Activated CD4-positive, alpha-beta memory T cell treated with anti-CD3 and anti-CD28 coated beads, Interleukin-2, amount 10 ng/mL, durations not matched to agents 7 days and 5 days (primary cell): ENCODE measurements around the gene CDH23. TPM values are rescaled to one million over a fixed set of nuclear protein-coding genes. Genes with fewer than 3 reads are reported as not detected.

ENCODE experiments used
- CTCF ChIA-PET: fragments of 350-600 bp; sonication (Branson Sonifier 250); formaldehyde crosslinking; loops from one replicate; lab custom pipeline; 2021; ENCODE audit warnings: antibody characterized with exemption, inconsistent platforms; lab: Charles Lee
- POLR2A ChIA-PET: fragments of 350-600 bp; sonication (Branson Sonifier 250); formaldehyde crosslinking; loops from one replicate; lab custom pipeline; 2021; ENCODE audit warnings: antibody characterized with exemption; lab: Charles Lee
- DNase-seq: peaks from one replicate; pipeline ENCODE4 v3.0.0-alpha.2; 2020
- H3K27ac Mint-ChIP-seq: one replicate; pipeline ENCODE4 v1.8.0; 2021; ENCODE audit warnings: mild to moderate bottlenecking, mixed read lengths
- H3K27me3 Mint-ChIP-seq: one replicate; pipeline ENCODE4 v1.8.0; 2021; ENCODE audit warnings: mixed read lengths
- H3K36me3 Mint-ChIP-seq: one replicate; pipeline ENCODE4 v1.8.0; 2021; ENCODE audit warnings: low read depth, mixed read lengths
- H3K4me1 Mint-ChIP-seq: one replicate; pipeline ENCODE4 v1.8.0; 2021; ENCODE audit warnings: mixed read lengths
- H3K4me3 Mint-ChIP-seq: one replicate; pipeline ENCODE4 v1.8.0; 2021; ENCODE audit warnings: mild to moderate bottlenecking, mixed read lengths
- H3K9me3 Mint-ChIP-seq: one replicate; pipeline ENCODE4 v1.8.0; 2021; ENCODE audit warnings: mixed read lengths
- total RNA-seq, 2 experiments: library from RNA; stranded (reverse); gene quantifications; one replicate each; pipeline ENCODE4 v1.2.3, GENCODE V29; 2021

The CDH23 gene
- total RNA-seq, 2 experiments from 2014 or later: 1.3 TPM

DNA sequence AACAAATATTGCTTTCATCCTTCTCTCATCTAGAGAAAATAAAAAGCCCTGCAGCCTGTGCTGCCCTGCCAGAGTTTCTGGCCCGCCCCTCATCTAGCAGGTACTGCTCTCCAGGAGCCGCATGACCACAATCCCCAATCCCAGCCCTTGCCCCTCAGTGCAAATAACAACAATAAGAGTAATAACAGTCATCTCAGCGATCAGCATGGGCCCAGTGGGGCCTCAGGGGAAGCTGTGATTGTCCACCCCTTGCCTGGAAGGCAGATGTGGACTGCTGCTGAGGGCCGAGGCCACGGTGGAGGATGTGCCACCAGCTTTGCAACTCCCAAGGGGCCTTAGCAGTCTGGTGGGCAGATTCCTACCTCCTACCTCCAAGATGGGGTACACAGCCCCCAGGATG lies 106.1 kb downstream of the CDH23 start:
- Mint-ChIP-seq H3K27me3 (peaks cover 13% of the 10 kb centered on the region), H3K4me1 (peaks cover 3% of the 10 kb centered on the region), H3K9me3 (no peaks in the 10 kb centered on the region), H3K27ac (no peak overlapping the region), H3K36me3 (no peaks in the 10 kb centered on the region), H3K4me3 (no peak overlapping the region)
- DNase-seq: no peak
- CTCF ChIA-PET: no interaction called here
- POLR2A ChIA-PET: no interaction called here

DNA sequence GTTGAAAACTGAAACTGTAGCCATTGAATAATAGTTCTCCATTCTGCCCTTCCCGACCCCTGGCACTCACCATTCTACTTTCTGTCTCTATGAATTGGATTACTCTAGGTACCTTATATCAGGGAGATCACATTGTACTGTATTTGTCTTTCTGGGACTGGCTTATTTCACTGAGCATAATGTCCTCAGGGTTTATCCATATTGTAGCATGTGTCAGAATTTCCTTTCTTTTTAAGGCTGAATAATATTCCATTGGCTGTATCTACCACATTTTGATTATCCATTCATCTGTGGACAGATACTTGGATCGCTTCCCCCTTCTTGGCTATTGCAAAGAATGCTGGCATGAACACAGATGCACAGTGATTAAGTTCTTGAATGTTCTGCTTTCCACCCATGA lies 107.4 kb downstream of the CDH23 start:
- POLR2A ChIA-PET: no interaction called here
- H3K36me3 Mint-ChIP-seq: no peaks in the 10 kb centered on the region
- no peak overlapping the region for H3K4me3 Mint-ChIP-seq
- DNase-seq: no peak
- H3K9me3 Mint-ChIP-seq: no peaks in the 10 kb centered on the region
- H3K27me3 Mint-ChIP-seq: peaks cover 9% of the 10 kb centered on the region
- CTCF ChIA-PET: no interaction called here
- peaks cover 3% of the 10 kb centered on the region for H3K4me1 Mint-ChIP-seq
- no peak overlapping the region for H3K27ac Mint-ChIP-seq

DNA sequence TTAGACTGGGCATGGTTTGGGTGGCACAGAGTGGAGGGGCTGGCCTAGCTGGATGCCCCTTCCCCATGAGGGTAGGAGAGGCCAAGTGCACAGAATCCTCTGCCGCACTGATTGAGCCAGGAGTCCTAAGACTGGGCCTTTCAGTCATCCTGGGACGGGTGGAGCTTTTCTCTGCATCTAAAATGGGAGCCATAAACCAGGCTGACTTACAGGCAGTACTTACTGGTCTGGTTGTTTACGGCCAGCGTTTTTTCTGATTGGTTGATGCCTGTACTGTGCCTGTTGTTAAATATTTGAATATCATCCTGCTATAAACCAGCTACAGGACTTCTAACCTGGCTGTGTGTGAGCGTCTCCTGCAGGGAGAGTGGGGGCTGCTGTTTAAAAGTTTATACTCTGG lies 107.8 kb downstream of the CDH23 start:
- H3K9me3 Mint-ChIP-seq: no peaks in the 10 kb centered on the region
- H3K36me3 Mint-ChIP-seq: no peaks in the 10 kb centered on the region
- peaks cover 3% of the 10 kb centered on the region for H3K4me1 Mint-ChIP-seq
- no peak for DNase-seq
- ChIA-PET CTCF (no interaction called here), POLR2A (no interaction called here)
- H3K27me3 Mint-ChIP-seq: peaks cover 9% of the 10 kb centered on the region
- no peak overlapping the region for H3K27ac Mint-ChIP-seq
- H3K4me3 Mint-ChIP-seq: no peak overlapping the region

DNA sequence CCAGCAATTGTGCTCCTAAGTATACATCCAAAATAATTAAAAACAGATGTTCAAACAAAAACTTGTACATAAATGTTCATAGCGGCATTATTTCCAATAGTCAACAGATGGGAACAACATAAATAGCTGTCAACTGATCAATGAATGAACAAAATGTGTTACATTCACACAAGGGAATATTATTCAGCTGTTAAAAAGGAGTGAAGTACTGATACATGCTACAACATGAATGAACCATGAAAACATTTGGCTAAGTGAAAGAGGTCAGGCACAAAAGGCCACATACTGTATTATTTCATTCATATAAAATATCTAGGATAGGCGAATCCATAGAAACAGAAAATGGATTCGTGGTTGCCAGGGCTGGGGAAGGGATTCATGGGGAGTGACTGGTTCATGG lies 109.1 kb downstream of the CDH23 start:
- Mint-ChIP-seq H3K27me3 (peaks cover 9% of the 10 kb centered on the region), H3K9me3 (no peaks in the 10 kb centered on the region), H3K36me3 (no peaks in the 10 kb centered on the region), H3K4me1 (peaks cover 3% of the 10 kb centered on the region), H3K4me3 (no peak overlapping the region), H3K27ac (no peak overlapping the region)
- DNase-seq: no peak
- ChIA-PET CTCF (no interaction called here), POLR2A (no interaction called here)

DNA sequence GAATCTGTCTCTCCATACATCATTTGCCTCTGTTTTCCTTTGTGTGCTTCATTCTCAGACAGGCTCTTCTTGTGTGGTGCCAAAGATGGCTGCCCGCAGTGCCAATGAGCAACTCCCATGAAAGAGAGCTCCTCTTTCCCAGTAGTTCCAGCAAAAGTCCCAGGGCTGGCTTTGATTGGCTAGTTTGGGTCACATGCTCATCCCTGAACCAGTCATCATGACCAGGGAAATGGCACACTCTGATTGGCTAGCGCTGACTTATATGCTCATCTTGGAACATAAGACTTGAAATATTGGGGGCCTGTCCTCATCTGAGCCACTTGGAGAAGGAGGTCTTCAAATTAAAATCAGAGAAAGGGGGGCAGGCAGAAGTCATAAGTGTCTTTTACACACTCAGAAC lies 112.7 kb downstream of the CDH23 start:
- ChIA-PET CTCF (no interaction called here), POLR2A (interaction anchor here (1.3 kb wide), 1 partner anchor 11 kb away, joined by 3 read pairs; no protein-coding TSS in a partner anchor)
- Mint-ChIP-seq H3K4me3 (no peak overlapping the region), H3K4me1 (peaks cover 3% of the 10 kb centered on the region), H3K27me3 (peaks cover 6% of the 10 kb centered on the region), H3K9me3 (no peaks in the 10 kb centered on the region), H3K36me3 (no peaks in the 10 kb centered on the region), H3K27ac (no peak overlapping the region)
- no peak for DNase-seq

DNA sequence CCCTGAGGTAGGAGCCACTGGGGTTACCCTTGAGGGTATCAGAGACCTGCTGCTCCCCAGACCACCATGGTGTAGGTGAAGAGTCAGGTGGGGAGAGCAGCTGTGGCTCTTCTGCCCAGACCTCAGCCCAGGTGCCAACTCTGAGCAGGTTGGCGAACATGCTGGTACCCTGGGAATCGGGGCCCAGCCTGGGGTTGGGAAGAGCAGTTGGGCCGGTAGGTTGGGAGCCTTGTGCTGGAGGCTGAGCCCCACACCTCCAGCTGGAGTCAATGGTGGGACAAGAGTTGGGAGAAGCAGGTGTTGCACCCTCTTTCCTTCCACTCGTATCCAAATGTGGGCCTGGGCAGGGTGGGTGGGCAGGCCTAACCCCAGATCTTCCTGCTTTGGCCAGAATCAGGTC lies 114.5 kb downstream of the CDH23 start:
- POLR2A ChIA-PET: no interaction called here
- Mint-ChIP-seq H3K4me3 (no peak overlapping the region), H3K27ac (no peak overlapping the region), H3K27me3 (no peaks in the 10 kb centered on the region), H3K36me3 (no peaks in the 10 kb centered on the region), H3K4me1 (no peaks in the 10 kb centered on the region), H3K9me3 (no peaks in the 10 kb centered on the region)
- no peak for DNase-seq
- CTCF ChIA-PET: no interaction called here

DNA sequence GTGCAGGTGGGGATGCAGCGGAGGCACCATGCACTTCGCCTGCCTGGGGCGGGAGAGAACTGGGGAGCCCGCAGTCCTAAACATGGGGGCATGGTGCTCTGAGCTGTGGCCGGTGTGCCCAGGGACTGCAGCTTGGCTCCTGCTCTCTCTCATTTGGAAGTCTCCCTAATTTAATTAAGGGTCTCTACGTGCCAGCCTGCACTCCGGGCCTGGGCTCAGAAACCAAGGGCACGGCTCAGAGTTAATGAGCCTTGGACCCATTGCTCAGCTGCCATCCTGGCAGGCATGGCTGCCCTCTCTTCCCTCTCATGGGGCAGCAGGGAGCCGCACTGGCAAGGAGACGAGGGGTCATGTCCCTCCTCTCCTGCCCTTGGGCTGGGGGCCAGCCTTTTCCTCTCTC lies 115.6 kb downstream of the CDH23 start:
- Mint-ChIP-seq H3K4me3 (no peak overlapping the region), H3K9me3 (no peaks in the 10 kb centered on the region), H3K27me3 (no peaks in the 10 kb centered on the region), H3K4me1 (no peaks in the 10 kb centered on the region), H3K36me3 (no peaks in the 10 kb centered on the region), H3K27ac (no peak overlapping the region)
- POLR2A ChIA-PET: no interaction called here
- DNase-seq: no peak
- CTCF ChIA-PET: no interaction called here

DNA sequence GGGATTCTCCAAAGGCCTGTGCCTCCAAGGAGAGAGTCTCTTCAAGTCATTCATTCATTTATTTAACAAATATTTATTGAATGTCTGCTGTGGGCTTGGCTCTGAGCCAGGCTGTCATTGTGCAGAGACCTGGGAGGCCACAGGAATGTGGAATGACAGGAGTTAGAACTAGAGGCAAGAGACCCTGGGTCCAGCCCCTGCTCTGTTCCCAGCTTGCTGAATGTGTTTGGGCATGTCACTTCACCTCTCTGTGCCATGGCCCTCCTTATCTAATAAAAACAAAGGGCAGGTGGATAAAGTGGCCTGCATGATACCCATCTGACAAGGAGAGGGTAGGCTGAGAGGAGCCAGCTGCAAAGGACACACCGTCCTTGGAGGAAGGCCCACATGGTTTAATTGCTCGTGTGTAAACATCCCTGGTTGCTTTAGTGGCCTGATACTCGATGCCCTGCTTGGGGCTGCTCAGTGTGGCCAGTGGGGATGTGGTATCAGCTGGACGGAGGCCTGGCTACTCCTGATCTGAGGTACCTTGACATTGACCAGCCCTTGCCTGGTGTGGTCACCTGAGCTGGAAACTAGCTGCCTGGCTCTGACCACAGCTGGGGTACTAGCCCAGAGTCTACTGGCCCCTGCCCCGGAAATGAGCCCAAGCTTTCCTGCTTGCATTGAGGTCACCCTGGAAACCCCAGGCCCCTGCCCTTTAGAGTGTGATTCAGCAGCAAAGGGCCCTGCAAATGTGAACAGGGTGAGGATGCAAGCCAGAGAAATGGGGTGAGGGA lies 116.2 kb downstream of the CDH23 start:
- H3K9me3 Mint-ChIP-seq: no peaks in the 10 kb centered on the region
- no peak for DNase-seq
- POLR2A ChIA-PET: no interaction called here
- H3K36me3 Mint-ChIP-seq: no peaks in the 10 kb centered on the region
- no peaks in the 10 kb centered on the region for H3K27me3 Mint-ChIP-seq
- no peak overlapping the region for H3K27ac Mint-ChIP-seq
- CTCF ChIA-PET: interaction anchor here (0.5 kb wide), 1 partner anchor 13 kb away, joined by 3 read pairs; no protein-coding TSS in a partner anchor
- H3K4me1 Mint-ChIP-seq: no peaks in the 10 kb centered on the region
- H3K4me3 Mint-ChIP-seq: no peak overlapping the region

DNA sequence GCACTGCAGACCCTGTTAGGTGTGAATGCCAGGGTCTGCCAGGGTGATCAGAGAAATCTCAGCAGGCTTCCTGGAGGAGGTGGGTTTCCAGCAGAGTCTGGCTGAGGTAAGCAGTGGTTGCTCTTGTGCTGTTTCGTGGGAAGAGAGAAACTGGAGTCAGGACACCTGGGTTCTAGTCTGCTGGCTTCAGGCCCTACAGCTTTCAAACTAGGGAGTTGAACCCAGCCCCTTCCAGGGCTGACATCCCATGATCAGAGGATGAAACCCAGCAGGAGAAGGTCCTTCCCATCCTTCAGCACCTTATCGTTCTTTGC lies 116.8 kb downstream of the CDH23 start:
- POLR2A ChIA-PET: no interaction called here
- H3K36me3 Mint-ChIP-seq: no peaks in the 10 kb centered on the region
- no peaks in the 10 kb centered on the region for H3K4me1 Mint-ChIP-seq
- DNase-seq: no peak
- no peak overlapping the region for H3K27ac Mint-ChIP-seq
- H3K27me3 Mint-ChIP-seq: no peaks in the 10 kb centered on the region
- no peak overlapping the region for H3K4me3 Mint-ChIP-seq
- no peaks in the 10 kb centered on the region for H3K9me3 Mint-ChIP-seq
- CTCF ChIA-PET: interaction anchor here (0.5 kb wide), 1 partner anchor 14 kb away, joined by 3 read pairs; no protein-coding TSS in a partner anchor

DNA sequence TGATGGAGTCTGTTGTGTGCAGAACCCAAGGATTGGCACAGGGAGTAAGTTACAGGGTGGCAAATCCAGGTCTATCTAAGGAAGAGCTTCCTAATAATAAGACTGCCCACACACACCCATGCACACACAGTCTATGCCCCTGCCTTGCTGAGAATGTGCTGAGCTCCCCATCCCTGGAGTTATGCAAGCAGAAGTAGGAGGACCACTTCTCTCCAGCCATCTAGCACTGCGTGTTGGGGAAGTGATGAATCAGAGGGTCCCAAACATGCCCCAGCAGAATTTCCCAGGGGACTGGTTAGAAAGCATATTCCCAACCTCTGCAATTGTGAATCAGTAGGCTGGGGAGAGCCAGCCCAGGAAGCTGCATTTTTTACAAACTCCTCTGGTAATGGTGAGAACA lies 117.2 kb downstream of the CDH23 start:
- DNase-seq: no peak
- Mint-ChIP-seq H3K27me3 (no peaks in the 10 kb centered on the region), H3K4me3 (no peak overlapping the region), H3K4me1 (no peaks in the 10 kb centered on the region), H3K36me3 (no peaks in the 10 kb centered on the region), H3K27ac (no peak overlapping the region), H3K9me3 (no peaks in the 10 kb centered on the region)
- ChIA-PET CTCF (interaction anchor here (0.5 kb wide), 1 partner anchor 14 kb away, joined by 3 read pairs; no protein-coding TSS in a partner anchor), POLR2A (no interaction called here)

DNA sequence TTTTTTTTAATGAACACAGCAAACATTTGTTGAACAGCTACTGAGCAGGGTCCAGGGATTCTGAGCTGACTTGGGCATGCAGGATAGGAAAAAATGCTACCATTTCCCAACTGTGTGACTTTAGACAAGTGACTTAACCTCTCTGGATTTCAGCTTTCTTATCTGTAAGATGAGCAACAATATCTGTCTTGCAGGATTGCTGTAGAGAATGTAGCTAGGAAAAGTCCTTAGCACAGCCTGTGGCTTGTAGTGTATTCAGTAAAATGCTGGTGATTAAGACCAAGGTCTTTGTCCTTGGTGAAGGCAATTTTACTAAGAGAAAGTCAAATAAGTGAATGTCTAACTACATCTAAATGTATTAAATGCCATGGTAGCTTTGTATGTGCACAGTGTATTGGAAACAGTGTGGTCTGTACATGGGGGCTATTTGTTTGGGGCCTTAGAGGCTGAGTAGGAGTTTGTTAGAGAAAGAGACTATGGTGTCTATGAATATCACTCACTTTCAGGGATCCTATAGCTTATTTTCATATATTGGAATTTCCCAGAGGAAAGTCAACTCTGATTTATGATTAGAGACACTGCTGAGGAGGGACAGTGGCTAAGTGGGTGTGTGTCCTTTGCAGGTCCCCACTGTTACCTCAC lies 118.9 kb downstream of the CDH23 start:
- ChIA-PET POLR2A (no interaction called here), CTCF (interaction anchor here (1.2 kb wide), 1 partner anchor 381 kb away, joined by 4 read pairs; no protein-coding TSS in a partner anchor)
- H3K36me3 Mint-ChIP-seq: no peaks in the 10 kb centered on the region
- H3K4me3 Mint-ChIP-seq: no peak overlapping the region
- H3K27me3 Mint-ChIP-seq: no peaks in the 10 kb centered on the region
- no peaks in the 10 kb centered on the region for H3K4me1 Mint-ChIP-seq
- DNase-seq: no peak
- H3K9me3 Mint-ChIP-seq: no peaks in the 10 kb centered on the region
- no peak overlapping the region for H3K27ac Mint-ChIP-seq

DNA sequence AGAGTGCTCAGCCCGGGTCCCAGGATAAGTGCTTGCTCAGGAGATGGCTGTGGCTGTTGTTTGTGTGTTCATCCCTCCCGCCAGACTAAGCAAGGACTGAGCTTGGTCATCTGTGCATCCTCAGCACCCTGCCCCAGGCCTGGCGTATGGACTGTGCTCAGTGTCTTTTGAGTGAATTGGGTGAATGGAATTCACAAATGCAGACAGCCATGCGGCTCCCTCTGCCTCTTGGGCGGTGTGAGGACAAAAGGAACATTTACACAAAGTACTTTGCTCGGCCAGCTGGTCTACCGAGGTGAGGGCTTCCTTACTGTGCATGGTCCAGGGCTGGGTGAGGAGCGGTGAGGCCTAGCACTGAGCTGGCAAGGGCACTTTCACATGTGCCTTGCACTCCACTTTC lies 120.2 kb downstream of the CDH23 start:
- ChIA-PET POLR2A (no interaction called here), CTCF (interaction anchor here (1.2 kb wide), 1 partner anchor 379 kb away, joined by 4 read pairs; no protein-coding TSS in a partner anchor)
- no peaks in the 10 kb centered on the region for H3K27me3 Mint-ChIP-seq
- no peaks in the 10 kb centered on the region for H3K9me3 Mint-ChIP-seq
- no peak overlapping the region for H3K27ac Mint-ChIP-seq
- no peaks in the 10 kb centered on the region for H3K4me1 Mint-ChIP-seq
- no peak overlapping the region for H3K4me3 Mint-ChIP-seq
- no peaks in the 10 kb centered on the region for H3K36me3 Mint-ChIP-seq
- DNase-seq: no peak

DNA sequence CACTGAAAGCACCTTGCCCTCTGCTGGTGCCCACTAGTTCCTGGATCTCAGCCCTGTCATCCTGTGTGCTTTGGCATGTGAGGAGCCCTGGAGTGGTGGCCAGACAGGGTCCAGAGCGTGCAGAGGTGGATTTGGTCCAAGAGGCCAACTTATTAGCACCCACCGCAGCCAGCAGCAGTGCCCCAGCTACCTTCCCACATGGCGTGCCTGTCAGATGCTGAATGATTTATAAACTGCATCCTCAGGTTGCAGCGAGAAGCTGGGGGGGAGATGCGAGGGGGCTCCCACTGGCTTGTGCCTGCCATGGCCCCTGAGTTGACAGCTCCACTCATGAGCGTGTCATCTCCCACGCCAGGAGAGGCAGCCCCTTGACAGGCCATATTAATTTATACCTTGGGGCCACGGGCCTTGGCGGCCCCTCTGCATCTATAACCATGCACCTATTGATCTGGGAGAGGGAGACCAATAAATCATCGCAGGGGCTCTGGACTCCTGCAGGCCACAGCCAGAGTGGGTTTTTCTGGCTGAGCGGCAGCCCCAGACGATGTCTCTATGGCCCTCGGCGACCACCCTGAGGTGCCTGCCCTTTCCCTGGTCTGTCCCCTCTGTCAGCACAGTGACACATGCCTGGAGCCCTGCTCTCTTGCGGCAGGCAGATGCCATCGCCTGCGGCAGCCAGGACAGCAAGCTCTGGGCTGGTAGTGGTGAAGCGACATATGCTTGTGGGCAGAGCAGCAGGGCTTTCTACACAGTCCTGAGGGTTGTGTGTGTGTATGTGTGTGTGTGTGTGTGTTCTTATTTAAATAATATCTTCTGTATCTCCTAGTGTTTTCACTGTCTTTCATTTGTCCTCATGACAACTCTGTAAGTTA lies 120.8 kb downstream of the CDH23 start:
- Mint-ChIP-seq H3K9me3 (no peaks in the 10 kb centered on the region), H3K4me3 (no peak overlapping the region), H3K27ac (no peak overlapping the region), H3K36me3 (no peaks in the 10 kb centered on the region), H3K27me3 (no peaks in the 10 kb centered on the region), H3K4me1 (no peaks in the 10 kb centered on the region)
- no peak for DNase-seq
- ChIA-PET CTCF (no interaction called here), POLR2A (no interaction called here)
